GM12801 (cell line): ENCODE data around the gene MGME1.

ENCODE experiments used
- CTCF ChIP-seq: IDR thresholded peaks from one replicate; pipeline ENCODE4 v1.5.1; 2011; ENCODE audit warnings: control low read depth; ENCODE audit not compliant: insufficient read length; ENCODE audit errors: extremely low read depth

The MGME1 gene

GRCh38 chr20:18007534-18008292, 38.9 kb downstream of the MGME1 start:
- TF ChIP-seq CTCF = no peak

- TF ChIP-seq CTCF = no peak
These were observed 40.3 kb downstream of the MGME1 start for GRCh38 chr20:18009116-18009515.

GRCh38 chr20:18011482-18011881, 42.7 kb downstream of the MGME1 start:
- TF ChIP-seq CTCF = no peak

GRCh38 chr20:18011951-18012645, 43.3 kb downstream of the MGME1 start:
- no peak for TF ChIP-seq CTCF

- TF ChIP-seq CTCF = no peak
These were observed 44.1 kb downstream of the MGME1 start for GRCh38 chr20:18012901-18013300.

GRCh38 chr20:18014411-18014810, 45.6 kb downstream of the MGME1 start:
- TF ChIP-seq CTCF = no peak

- TF ChIP-seq CTCF = no peak
These were observed 48.0 kb downstream of the MGME1 start for GRCh38 chr20:18016772-18017171.
